Stomach (tissue), 9 donors: ENCODE data around the gene MB. TPM values are rescaled to one million over a fixed set of nuclear protein-coding genes. Genes with fewer than 3 reads are reported as not detected.

Source experiments
- DNase-seq, 2 donors: peaks; one replicate each; pipeline versions ENCODE4 v3.0.0 to v3.0.0-alpha.2; 2013 to 2019
- H3K27ac ChIP-seq, 5 donors: fragments of 200-600 bp in 4 of 5; sonication (generic) in 4 of 5; one replicate each; pipeline ENCODE4 v1.5.1; 2013 to 2019; ENCODE audit warnings: mild to moderate bottlenecking in 1 of 5, moderate library complexity in 1 of 5
- H3K27me3 ChIP-seq, 3 donors: fragments of 200-600 bp; sonication (generic); one replicate each; pipeline ENCODE4 v1.5.1; 2017 to 2019; ENCODE audit warnings: mixed run types in 1 of 3
- H3K36me3 ChIP-seq, 4 donors: fragments of 200-600 bp; sonication (generic); 1 replicate in 3 of 4; 2 replicates in 1 of 4; pipeline ENCODE4 v1.5.1; 2016 to 2019
- H3K4me1 ChIP-seq, 4 donors: fragments of 200-600 bp; sonication (generic); one replicate each; pipeline ENCODE4 v1.5.1; 2016 to 2019
- H3K4me3 ChIP-seq, 4 donors: fragments of 200-600 bp; sonication (generic) in 3 of 4; one replicate each; pipeline ENCODE4 v1.5.1; 2016 to 2019; ENCODE audit warnings: mild to moderate bottlenecking in 1 of 4
- H3K9me3 ChIP-seq, 4 donors: fragments of 200-600 bp; sonication (generic); one replicate each; pipeline ENCODE4 v1.5.1; 2016 to 2019
- EP300 ChIP-seq: sonication (generic); formaldehyde crosslinking; IDR thresholded peaks from one replicate; pipeline ENCODE4 v1.6.1; 2017; ENCODE audit warnings: antibody characterized with exemption
- POLR2A ChIP-seq, 4 donors: fragments of 450-650 bp; IDR thresholded peaks; one replicate each; pipeline ENCODE4 v1.6.1; 2016; ENCODE audit warnings: antibody characterized with exemption in 4 of 4, control low read depth in 2 of 4, mild to moderate bottlenecking in 1 of 4, moderate library complexity in 1 of 4
- POLR2AphosphoS5 ChIP-seq, 3 donors: sonication (generic); formaldehyde crosslinking; IDR thresholded peaks; one replicate each; pipeline ENCODE4 v1.6.1; 2016; ENCODE audit warnings: antibody characterized with exemption in 3 of 3
- WGBS, 5 donors: extraction: QIAGEN DNeasy Blood & Tissue Kit in 3 of 5; methylation state at CpG; one replicate each; pipeline versions ENCODE4 v1.1.5 to v1.1.7; 2013 to 2018; 5-methylcytosine and 5-hydroxymethylcytosine counted together
- intact Hi-C: fragments of 100-400 bp; cut with DNase I; formaldehyde crosslinking; loops from one replicate; pipeline ENCODE4 v1.15.1; 2023; ENCODE audit warnings: low total_unique reads
- polyA plus RNA-seq, 3 donors: library from polyadenylated mRNA; stranded (reverse); fragments of 200-250 nt; gene quantifications; one replicate each; pipeline ENCODE4 v1.2.3, GENCODE V29; 2013
- total RNA-seq, 5 donors: library from RNA; depleted of rRNA; stranded (reverse); fragments of >200 nt; gene quantifications; one replicate each; pipeline versions ENCODE4 v1.1.0 to v1.2.3, GENCODE V29; 2014 to 2016
- TF ChIP-seq, protein P1 (sequence below), 7 experiments: fragments of 450-650 bp in 4 of 7; fragments of 200-600 bp in 3 of 7; sonication (generic) in 3 of 7; IDR thresholded peaks; one replicate each; pipeline ENCODE4 v1.5.1; 2016 to 2019; ENCODE audit warnings: antibody characterized with exemption in 7 of 7, control low read depth in 2 of 7, mild to moderate bottlenecking in 1 of 7
- donor health status: healthy with polysubstance abuse.
- donor health status: Bipolar disorder and iron deficiency.
- donor health status: healthy.

The MB gene
- total and polyA plus RNA-seq, 8 donors = 0.87 to 29.5 (median 2.2) TPM; not detected in 3

DNA sequence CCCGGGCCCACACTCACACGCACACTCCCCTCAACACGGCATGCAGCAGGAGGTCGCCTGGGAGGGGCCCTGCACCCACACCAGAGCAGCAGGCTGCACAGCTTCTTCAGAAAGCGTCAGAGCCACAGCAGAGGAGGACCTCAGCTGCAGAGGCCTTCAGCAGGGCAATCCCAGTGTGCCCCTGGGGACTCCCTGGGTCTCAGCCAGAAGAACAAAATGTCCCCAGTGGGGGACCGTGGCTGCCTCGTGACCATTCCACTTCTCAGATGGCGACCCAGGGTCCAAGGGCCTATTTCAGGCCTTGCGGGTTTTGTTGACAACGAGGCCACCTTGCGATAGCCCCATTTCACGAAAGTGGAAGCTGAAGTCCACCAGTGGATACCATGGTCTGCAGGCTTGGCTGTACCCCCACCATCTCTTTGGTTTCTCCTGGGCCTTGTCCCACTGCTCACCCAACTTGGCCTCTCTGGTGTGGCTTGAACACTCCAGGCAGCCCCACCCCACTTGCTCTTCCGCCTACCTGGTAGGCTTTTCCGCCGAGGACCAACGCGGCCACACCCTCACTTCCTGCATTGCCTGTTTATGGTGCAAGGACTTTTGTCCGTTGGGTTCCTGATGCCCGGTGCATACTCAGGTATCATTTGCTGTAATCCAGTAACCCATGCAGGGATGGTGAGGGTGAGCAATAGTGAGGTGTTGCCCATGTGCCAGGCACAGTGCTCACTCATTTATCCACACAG, 38.1 kb downstream of the MB start:
- no peak overlapping the region for H3K27ac ChIP-seq
- H3K36me3 ChIP-seq = no peaks in the 10 kb centered on the region
- peaks cover 0 to 9% (median 4%) of the 10 kb centered on the region in 4 donors for H3K4me1 ChIP-seq
- intact Hi-C loops = no loop called here
- WGBS, 5 donors = 74 to 83% (median 77%) methylated on average over 10 to 19 of the region's 19 CpGs
- TF ChIP-seq, protein P1, sequence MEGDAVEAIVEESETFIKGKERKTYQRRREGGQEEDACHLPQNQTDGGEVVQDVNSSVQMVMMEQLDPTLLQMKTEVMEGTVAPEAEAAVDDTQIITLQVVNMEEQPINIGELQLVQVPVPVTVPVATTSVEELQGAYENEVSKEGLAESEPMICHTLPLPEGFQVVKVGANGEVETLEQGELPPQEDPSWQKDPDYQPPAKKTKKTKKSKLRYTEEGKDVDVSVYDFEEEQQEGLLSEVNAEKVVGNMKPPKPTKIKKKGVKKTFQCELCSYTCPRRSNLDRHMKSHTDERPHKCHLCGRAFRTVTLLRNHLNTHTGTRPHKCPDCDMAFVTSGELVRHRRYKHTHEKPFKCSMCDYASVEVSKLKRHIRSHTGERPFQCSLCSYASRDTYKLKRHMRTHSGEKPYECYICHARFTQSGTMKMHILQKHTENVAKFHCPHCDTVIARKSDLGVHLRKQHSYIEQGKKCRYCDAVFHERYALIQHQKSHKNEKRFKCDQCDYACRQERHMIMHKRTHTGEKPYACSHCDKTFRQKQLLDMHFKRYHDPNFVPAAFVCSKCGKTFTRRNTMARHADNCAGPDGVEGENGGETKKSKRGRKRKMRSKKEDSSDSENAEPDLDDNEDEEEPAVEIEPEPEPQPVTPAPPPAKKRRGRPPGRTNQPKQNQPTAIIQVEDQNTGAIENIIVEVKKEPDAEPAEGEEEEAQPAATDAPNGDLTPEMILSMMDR (IDR thresholded peaks at IDR 0.05) = no peak
- no peak for TF ChIP-seq POLR2AphosphoS5 (IDR thresholded peaks at IDR 0.05)
- no peak for TF ChIP-seq POLR2A (IDR thresholded peaks at IDR 0.05)
- no peak for TF ChIP-seq EP300
- no peaks in the 10 kb centered on the region for H3K9me3 ChIP-seq
- no peak overlapping the region for H3K4me3 ChIP-seq
- peaks cover 0 to 15% (median 0%) of the 10 kb centered on the region in 3 donors for H3K27me3 ChIP-seq
- no peak for DNase-seq

DNA sequence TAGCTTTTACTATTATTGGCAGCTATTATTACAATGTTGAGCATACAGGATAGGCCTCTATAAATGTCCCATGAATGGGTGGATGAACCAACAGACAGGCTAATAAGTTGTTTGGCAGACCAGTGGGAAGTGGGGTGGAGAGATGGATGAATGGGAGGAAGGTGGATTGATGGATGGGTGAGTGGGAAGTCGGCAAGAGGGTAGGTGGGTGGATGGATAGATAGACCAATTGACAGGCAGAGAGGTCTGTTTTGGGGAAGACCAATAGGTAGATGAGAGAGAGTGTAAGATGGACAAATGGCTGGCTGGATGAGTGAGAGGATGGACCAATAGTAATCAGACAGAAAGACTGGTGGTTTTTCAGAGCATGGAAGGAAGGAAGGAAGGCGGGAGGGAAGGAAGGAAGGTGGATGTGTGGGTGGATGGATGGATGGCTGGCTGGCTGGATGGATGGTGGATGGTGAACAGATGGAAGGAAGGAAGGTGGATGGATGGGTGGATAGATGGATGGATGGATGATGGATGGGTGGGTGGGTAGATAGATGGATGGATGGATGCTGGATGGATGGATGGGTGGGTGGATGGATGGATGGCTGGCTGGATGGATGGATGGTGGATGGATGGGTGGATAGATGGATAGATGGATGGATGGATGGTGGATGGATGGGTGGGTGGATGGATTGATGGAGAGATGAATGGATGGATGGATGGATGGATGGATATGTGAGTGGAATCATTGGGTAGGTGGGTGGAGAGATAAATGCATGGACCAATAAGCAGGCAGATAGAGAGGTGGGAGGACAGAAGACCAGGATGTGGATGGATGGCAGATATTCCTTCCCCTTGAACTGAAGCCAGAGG, 39.1 kb downstream of the MB start:
- Histone ChIP-seq H3K4me3 (no peak overlapping the region), H3K27ac (no peak overlapping the region), H3K4me1 (peaks cover 0 to 5% (median 2%) of the 10 kb centered on the region in 4 donors), H3K27me3 (peaks cover 0 to 15% (median 5%) of the 10 kb centered on the region in 3 donors), H3K9me3 (no peaks in the 10 kb centered on the region), H3K36me3 (no peaks in the 10 kb centered on the region)
- WGBS, 5 donors = 83 to 92% (median 87%) methylated on average over 2 of the region's 2 CpGs
- no peak for DNase-seq
- intact Hi-C loops = no loop called here
- TF ChIP-seq EP300 (no peak), POLR2AphosphoS5 (IDR thresholded peaks at IDR 0.05) (no peak), POLR2A (IDR thresholded peaks at IDR 0.05) (no peak)
- TF ChIP-seq, protein P1 (IDR thresholded peaks at IDR 0.05) = no peak

GRCh38 chr22:35576671-35577070, 40.5 kb downstream of the MB start:
- Histone ChIP-seq H3K36me3 (no peaks in the 10 kb centered on the region), H3K4me3 (no peak overlapping the region), H3K27me3 (peaks cover 0 to 15% (median 5%) of the 10 kb centered on the region in 3 donors), H3K27ac (no peak overlapping the region), H3K9me3 (no peaks in the 10 kb centered on the region), H3K4me1 (no peaks in the 10 kb centered on the region)
- DNase-seq = no peak
- 85 to 95% (median 92%) methylated on average over 8 of the region's 8 CpGs for WGBS, 5 donors
- TF ChIP-seq EP300 (no peak), POLR2AphosphoS5 (IDR thresholded peaks at IDR 0.05) (no peak), POLR2A (IDR thresholded peaks at IDR 0.05) (no peak)
- TF ChIP-seq, protein P1 (IDR thresholded peaks at IDR 0.05) = no peak
- intact Hi-C loops = no loop called here

GRCh38 chr22:35575116-35575748, 41.9 kb downstream of the MB start:
- H3K27ac ChIP-seq = no peak overlapping the region
- intact Hi-C loops = no loop called here
- no peak overlapping the region for H3K4me3 ChIP-seq
- no peaks in the 10 kb centered on the region for H3K36me3 ChIP-seq
- DNase-seq = no peak
- no peaks in the 10 kb centered on the region for H3K9me3 ChIP-seq
- TF ChIP-seq, protein P1 (IDR thresholded peaks at IDR 0.05) = no peak
- TF ChIP-seq POLR2A (IDR thresholded peaks at IDR 0.05) (no peak), EP300 (no peak), POLR2AphosphoS5 (IDR thresholded peaks at IDR 0.05) (no peak)
- 45 to 68% (median 56%) methylated on average over 5 to 15 of the region's 15 CpGs for WGBS, 5 donors
- no peaks in the 10 kb centered on the region for H3K4me1 ChIP-seq
- H3K27me3 ChIP-seq = peaks cover 0 to 15% (median 5%) of the 10 kb centered on the region in 3 donors
